Epidermal melanocyte (primary cell): ENCODE data around the gene SNRNP25.

Experiments used
- DNase-seq: peaks from one replicate; pipeline ENCODE4 v3.0.0; 2011; ENCODE audit warnings: low spot score; ENCODE audit not compliant: insufficient read length

SNRNP25 gene

DNA sequence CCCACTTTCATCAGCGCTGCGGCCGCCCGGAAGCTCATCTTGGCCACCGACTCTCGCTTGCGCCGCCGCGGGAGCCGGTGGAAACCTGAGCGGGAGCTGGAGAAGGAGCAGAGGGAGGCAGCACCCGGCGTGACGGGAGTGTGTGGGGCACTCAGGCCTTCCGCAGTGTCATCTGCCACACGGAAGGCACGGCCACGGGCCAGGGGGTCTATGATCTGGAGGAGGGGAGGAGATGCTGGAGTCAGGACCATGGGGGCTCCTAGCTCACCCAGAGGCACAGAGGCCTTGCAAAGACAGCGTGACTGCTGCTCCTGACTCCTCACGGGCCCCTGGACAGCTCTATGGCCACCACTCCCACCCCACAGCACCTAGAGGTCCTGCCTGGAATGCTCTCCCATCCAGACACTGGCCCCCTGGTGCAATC lies 9.4 kb downstream of the SNRNP25 start:
- DNase-seq = no peak

DNA sequence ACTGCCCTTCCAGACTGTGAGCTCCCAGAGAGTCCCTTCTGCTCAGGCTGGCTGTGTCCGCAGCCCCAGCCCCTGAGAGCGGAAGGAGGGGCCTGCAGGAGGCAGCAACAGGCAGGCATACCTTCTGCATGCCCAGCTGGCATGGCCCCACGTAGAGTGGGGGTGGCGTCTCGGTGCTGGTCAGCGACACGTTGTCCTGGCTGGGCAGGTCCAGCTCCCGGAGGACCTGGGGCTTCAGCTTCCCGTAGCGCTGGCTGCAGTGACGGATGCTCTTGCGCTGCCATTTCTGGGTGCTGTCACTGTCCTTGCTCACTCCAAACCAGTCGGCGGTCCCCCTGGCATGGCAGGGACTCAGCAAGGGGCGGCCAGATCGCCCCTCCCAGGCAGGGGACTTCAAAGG lies 9.8 kb downstream of the SNRNP25 start:
- DNase-seq = no peak

GRCh38 chr16:63998-64913 lies 10.6 kb downstream of the SNRNP25 start:
- no peak for DNase-seq

- DNase-seq = no peak
These were observed 11.3 kb downstream of the SNRNP25 start for GRCh38 chr16:64914-65255.

- DNase-seq = peak; percentile 94
These were observed 12.1 kb downstream of the SNRNP25 start for GRCh38 chr16:65745-66144.

DNA sequence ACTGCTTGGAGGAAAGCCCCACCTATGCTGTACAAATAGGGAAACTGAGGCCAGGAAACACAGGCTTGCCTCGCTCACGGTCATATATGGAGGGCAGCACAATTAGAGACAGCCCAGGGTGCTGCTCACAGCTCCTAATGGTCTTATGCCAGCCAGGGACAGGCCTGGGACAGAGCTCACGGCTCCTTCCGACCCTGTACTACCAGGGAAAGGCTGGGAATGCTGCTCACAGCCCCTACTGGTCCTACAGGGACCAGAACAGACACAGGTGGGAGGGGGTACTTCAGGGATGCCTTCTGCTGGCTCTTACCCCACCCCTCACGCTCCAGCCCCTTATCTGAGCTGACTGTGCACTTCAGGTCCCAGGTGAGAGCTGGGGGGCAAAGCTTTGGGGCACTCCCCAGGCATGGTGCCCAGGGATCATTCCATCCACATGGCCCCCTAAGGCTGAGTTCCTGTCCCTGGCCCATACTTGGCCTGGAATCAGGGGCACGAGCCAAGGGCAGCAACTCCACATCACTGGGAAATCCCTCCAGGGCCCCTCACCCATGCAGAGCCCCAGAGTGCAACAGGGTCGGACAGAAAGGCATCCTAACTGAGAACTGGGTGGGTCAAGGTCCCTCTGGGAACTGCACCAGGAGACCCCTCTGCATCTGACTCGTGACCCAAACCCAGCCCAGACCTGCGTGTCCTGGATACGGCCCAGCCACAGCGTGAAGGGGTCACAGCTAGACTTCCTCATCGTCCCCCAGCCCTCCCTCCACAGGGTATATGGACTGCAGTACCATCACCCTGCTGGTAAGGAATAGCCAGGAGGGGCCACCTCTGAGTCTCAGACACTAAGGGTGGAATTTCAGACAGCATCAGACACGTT lies 12.9 kb downstream of the SNRNP25 start:
- DNase-seq = no peak

DNA sequence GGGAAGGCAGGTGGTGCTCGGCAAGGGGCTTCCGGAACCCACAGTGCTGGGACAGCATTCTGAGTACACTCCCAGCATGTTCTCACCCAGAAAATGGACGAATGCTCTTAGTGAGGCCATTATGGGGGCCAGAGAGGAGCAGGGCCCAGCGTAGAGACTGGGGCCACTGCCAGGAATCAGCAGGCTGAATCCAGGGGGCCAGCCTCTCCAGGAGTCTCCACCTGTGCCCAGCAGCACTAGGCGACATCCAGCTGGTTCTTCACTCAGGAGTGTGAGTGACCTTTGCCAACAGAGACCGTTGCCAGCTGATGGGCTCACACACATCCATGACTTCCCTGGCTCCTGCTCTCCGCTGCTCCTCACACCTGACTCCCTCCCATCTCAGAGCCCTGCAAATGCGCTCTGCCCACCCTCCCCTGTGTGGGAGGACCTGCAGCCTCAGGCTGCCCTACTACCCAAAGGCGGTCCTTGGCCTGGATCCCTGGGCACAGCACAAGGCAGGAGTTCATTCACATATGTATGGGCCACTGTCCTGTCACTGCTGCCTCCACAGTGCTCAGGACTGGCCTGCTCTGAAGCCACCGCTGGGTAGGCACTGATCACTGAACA lies 13.7 kb downstream of the SNRNP25 start:
- DNase-seq = no peak

- peak; percentile 90 for DNase-seq
These were observed 14.5 kb downstream of the SNRNP25 start for GRCh38 chr16:67884-68789.

DNA sequence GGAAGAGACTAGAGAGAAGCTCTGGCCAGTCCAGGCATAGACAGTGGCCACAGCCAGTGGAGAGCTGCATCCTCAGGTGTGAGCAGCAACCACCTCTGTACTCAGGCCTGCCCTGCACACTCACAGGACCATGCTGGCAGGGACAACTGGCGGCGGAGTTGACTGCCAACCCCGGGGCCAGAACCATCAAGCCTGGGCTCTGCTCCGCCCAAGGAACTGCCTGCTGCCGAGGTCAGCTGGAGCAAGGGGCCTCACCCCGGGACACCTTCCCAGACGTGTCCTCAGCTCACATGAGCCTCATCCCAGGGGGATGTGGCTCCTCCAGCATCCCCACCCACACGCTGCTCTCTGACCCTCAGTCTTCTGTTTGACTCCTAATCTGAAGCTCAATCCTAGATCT lies 15.6 kb downstream of the SNRNP25 start:
- DNase-seq = no peak

DNA sequence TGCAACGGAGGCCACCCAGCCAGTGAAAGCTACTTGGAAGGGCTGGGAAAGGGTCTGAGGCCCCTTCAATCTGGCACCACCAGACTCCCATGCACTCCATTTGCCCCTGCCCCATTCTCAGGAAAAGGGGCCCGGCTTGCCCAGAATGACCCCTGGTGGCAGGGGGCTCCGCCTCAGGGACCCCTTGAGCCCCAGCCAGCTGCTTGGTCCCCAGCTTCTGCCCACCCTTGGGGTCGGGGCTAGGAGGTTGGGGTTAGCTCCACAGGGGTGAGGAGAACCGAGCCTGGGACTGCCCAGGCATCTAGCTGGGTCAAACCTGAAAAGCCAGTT lies 17.5 kb downstream of the SNRNP25 start:
- DNase-seq = no peak

GRCh38 chr16:71540-72401 lies 18.1 kb downstream of the SNRNP25 start:
- DNase-seq = peak; percentile 91

- DNase-seq = peak; percentile 68
These were observed 19.2 kb downstream of the SNRNP25 start, which contains the start of gene RHBDF1 for GRCh38 chr16:72561-73548. TSS of gene RHBDF1 (minus strand) at chr16:72631. CDS start at chr16:65015, 7,616 bp downstream.

GRCh38 chr16:74051-74746 lies 20.6 kb downstream of the SNRNP25 start:
- no peak for DNase-seq

- no peak for DNase-seq
These were observed 21.2 kb downstream of the SNRNP25 start for GRCh38 chr16:74747-75334.

DNA sequence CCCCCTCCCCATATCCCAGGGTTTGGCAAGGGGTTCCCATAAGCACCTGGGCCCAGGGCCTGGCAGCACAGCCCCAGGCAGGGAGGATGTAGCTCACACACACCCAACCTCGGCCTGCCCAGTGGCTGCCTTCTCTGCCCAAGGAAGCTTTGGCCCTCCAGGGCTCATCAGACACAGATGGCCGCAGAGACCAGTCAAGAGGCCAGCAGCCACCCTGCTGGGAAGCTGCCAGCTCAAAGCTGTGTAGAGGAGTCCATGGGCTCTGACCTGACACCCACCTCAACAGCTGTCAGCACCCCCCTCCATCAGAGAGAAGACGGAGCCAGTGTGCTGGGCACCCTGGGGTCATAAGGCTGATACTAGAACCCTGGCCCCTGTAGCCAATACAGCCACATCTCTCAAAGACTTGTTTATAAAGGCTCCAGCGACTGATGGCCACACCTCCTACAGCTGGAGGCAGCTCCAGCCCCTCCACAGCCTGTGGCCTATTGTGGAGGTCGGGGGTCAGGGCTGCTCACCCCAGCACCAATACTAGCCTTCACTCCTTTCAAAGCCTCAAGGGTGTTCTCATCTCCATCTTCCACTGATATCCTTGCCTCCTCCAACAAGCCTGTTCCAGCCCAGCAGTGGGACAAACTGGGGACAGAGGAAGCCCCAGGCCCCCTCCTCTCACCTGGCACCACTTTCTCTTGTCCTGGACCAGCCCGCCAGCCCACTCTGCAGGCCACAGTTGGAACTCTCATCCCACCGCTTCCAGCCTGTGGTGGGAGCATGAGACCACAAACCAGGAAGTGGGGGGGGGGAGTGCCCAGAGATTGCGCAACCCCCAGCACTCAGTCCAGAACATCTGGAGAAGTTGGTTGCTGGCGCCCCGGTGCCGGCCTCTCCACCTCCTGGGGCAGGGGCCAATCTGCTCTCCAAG lies 22.2 kb downstream of the SNRNP25 start:
- peak; percentile 89 for DNase-seq

GRCh38 chr16:76535-77272 lies 23.1 kb downstream of the SNRNP25 start:
- DNase-seq = no peak
